ENCODE results near the gene P2RY4. TPM values are rescaled to one million over a fixed set of nuclear protein-coding genes. Genes with fewer than 3 reads are reported as not detected.
"Not testable (repeated sequence)": the region's sequence is repeated elsewhere in the genome, so short reads cannot be mapped to it uniquely, and the experiment has no call there.

Gene P2RY4
- total RNA-seq, 2 experiments from 2014 or later = 0.11 to 0.23 TPM

DNA sequence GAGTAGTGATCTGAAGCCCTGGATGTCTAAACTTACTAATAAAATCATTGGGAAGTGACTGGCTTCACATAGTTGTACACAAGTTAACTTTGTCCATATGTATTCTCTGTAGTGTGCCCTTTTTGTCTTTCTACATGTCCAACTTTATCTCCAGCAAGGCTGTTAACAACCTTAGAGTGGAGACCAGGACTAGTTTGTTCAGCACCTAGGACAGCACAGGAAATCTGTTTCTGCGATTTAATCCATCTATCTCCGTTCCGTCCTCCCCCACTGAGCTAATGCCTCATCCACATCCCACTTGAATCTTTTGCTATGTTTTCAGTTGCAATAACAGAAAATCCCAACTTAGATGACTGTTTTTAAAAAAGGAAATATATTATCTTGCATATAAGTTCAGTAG lies 4.8 kb upstream of the P2RY4 start:
- Mint-ChIP-seq H3K27ac (no peak overlapping the region), H3K4me1 (no peaks in the 10 kb centered on the region), H3K4me3 (no peak overlapping the region), H3K36me3 (ENCODE audit: low read depth) (no peaks in the 10 kb centered on the region), H3K9me3 (ENCODE audit: low read depth) (no peaks in the 10 kb centered on the region), H3K27me3 (no peaks in the 10 kb centered on the region)
- intact Hi-C loops (cut with DNase I, micrococcal nuclease) = no loop called here
- ATAC-seq (no peak), DNase-seq (no peak)
- POLR2A ChIA-PET = no interaction called here
- CTCF ChIA-PET = no interaction called here

DNA sequence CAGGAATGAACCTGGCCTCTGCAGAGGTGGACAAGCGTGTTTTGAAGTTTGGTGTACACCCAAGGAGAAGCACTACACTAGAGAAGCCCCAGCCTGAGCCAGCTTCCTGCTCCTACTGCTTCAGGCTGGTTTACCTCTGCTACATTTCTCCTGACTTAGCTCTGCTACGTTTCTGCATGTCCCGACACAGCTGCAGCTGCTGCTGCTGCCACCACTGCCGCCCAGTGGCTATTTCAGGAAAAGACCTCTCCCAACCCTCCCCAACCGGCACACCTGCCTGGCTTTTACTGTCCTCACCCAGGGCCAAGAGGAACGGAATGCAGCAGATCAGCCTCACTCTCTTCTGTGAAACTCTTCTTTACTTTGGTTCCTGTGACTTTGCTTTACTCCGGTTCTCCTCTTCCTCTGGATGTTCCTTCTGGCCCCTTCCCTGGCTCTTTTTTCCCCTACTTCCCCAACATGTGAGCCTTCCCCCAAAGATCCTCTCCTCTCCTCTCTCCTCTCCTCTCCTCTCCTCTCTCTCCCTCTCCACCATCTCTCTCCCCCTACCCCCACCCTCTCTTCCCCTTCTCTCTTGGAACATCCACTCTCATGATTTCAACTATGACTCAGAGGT lies 3.1 kb upstream of the P2RY4 start:
- H3K9me3 Mint-ChIP-seq (ENCODE audit: low read depth) = no peaks in the 10 kb centered on the region
- ChIA-PET CTCF (interaction anchor here (0.6 to 1.6 kb wide), 6 partner anchors 10 to 115 kb away, joined by 3 to 7 read pairs (median 4); no protein-coding TSS in a partner anchor), POLR2A (no interaction called here)
- peak; percentile 83 for ATAC-seq
- no peaks in the 10 kb centered on the region for H3K36me3 Mint-ChIP-seq (ENCODE audit: low read depth)
- no peaks in the 10 kb centered on the region for H3K4me1 Mint-ChIP-seq
- H3K4me3 Mint-ChIP-seq = no peak overlapping the region
- peak; percentile 71 for DNase-seq
- no peaks in the 10 kb centered on the region for H3K27me3 Mint-ChIP-seq
- intact Hi-C loops (cut with DNase I, micrococcal nuclease) = loop anchor here (1.0 to 2.0 kb wide), 2 partner anchors 66 kb away; no protein-coding TSS in a partner anchor
- no peak overlapping the region for H3K27ac Mint-ChIP-seq

DNA sequence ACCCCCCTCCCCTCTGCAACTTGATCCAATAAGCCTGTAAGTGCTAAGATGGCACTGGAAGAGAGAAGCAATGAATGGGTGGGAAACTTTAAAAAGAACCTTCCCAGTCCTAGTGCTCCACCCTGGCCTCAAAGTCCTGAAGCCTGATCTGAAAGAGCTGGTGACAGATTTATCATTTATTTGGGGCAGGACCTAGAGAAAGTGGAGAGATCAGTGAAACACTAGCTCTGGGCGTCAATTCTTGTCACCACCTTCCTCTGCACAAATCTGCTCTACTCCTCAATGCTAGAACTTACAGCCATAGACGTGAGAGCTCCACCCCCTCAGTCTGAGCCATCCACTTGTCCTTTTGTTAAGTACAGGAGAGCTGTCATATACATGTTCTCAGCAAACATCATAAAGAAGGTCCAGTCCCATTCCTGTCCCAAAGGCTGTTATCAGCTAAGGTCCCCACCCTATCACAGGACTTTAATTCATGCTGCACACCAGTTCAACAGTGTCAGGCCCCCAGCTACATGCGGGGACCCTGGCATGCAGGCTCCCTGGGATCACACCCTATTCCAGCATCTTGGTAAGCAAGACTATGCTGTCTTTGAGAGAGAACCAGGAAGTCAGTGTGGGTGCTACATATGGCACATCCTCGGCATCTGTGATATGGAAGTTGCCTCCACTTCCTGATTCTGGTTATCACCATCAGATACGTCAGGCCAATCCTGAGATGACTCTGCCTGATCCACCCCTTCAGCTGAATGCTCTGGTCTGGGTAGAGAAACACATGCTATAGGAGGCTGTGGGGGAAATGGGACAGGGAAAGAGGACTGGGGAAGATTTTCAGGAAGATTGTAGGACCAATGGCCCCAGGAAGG lies 2.3 kb downstream of the P2RY4 start:
- no peak overlapping the region for H3K27ac Mint-ChIP-seq
- CTCF ChIA-PET = no interaction called here

DNA sequence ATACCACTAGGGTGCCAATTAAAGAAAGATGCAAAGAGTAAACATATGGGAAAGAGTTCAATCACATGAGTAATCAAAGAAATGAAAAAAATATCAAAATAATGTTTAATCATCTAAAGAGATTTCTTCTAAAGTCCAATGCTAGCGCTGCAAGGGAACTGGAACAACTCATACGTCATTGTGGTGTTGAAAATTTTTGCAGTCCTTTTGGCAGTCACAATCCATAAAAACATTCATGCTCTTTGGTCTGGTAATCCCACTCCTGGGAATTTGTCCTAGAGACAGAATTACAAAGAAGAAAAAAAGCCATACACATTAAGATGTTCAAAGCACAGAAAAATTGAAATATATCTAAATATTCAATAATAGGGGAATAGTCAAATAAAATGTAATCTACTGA lies 4.6 kb downstream of the P2RY4 start:
- CTCF ChIA-PET = no interaction called here
- DNase-seq (no peak), ATAC-seq (no peak)
- no peak overlapping the region for H3K4me3 Mint-ChIP-seq
- POLR2A ChIA-PET = no interaction called here
- no peaks in the 10 kb centered on the region for H3K9me3 Mint-ChIP-seq (ENCODE audit: low read depth)
- peaks cover 25% of the 10 kb centered on the region for H3K4me1 Mint-ChIP-seq
- H3K27ac Mint-ChIP-seq = no peak overlapping the region
- peaks cover 2% of the 10 kb centered on the region for H3K36me3 Mint-ChIP-seq (ENCODE audit: low read depth)
- intact Hi-C loops (cut with DNase I, micrococcal nuclease) = no loop called here
- H3K27me3 Mint-ChIP-seq = no peaks in the 10 kb centered on the region

More for the DNA sequence above, 2.3 kb downstream of the P2RY4 start:
- DNase-seq (no peak), ATAC-seq (no peak)
- Mint-ChIP-seq H3K4me3 (no peak overlapping the region), H3K36me3 (ENCODE audit: low read depth) (peaks cover 2% of the 10 kb centered on the region), H3K27me3 (no peaks in the 10 kb centered on the region), H3K4me1 (peaks cover 24% of the 10 kb centered on the region), H3K9me3 (ENCODE audit: low read depth) (no peaks in the 10 kb centered on the region)
- POLR2A ChIA-PET = no interaction called here
- intact Hi-C loops (cut with DNase I, micrococcal nuclease) = no loop called here

DNA sequence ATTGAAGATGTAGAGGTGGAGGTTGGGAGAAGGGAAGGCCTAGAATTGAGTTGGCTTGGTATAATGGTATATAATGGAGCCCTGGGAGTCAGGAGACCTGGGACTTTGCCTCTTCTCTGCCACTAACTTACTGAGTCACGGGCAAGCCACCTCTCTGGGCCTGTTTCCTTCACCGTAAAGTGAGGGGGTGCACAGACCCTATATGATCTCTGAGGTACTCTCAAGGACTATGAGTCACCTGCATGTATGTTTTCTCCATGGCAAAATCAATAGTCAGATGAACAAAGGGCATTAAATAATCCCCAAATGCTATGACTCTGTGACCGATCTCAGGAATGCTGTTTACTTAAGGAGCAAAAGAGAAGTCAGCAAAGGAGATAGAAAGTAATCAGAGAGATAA lies 5.1 kb downstream of the P2RY4 start:
- DNase-seq (no peak), ATAC-seq (no peak)
- no peak overlapping the region for H3K27ac Mint-ChIP-seq
- ChIA-PET CTCF (no interaction called here), POLR2A (no interaction called here)
- H3K9me3 Mint-ChIP-seq (ENCODE audit: low read depth) = no peaks in the 10 kb centered on the region
- peaks cover 2% of the 10 kb centered on the region for H3K36me3 Mint-ChIP-seq (ENCODE audit: low read depth)
- intact Hi-C loops (cut with DNase I, micrococcal nuclease) = no loop called here
- no peak overlapping the region for H3K4me3 Mint-ChIP-seq
- H3K27me3 Mint-ChIP-seq = no peaks in the 10 kb centered on the region
- H3K4me1 Mint-ChIP-seq = peaks cover 25% of the 10 kb centered on the region

DNA sequence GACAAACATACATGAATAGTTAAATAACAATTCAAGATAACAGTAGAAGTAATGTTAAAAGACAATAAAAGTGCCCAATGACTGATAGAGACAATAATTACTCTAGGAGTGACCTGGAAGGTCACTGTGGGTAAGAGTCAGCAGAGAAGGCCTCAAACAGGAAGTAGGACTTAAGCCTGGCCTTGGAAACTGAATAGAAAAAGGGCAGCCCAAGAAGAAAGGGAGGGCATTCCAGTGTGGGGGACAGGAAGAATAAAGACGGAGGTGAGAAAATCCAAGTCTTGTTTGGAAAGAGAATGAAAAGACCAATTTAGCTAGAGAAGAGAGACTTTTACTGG lies 6.0 kb downstream of the P2RY4 start:
- ChIA-PET CTCF (interaction anchor here (1.6 kb wide), 1 partner anchor 9 kb away, joined by 4 read pairs; no protein-coding TSS in a partner anchor), POLR2A (interaction anchor here (1.0 to 1.1 kb wide), 2 partner anchors 180 to 338 kb away, joined by 3 read pairs; no protein-coding TSS in a partner anchor)
- peak overlapping the region; percentile 92 for H3K27ac Mint-ChIP-seq
- ATAC-seq (peak; percentile 47), DNase-seq (no peak)
- peaks cover 2% of the 10 kb centered on the region for H3K36me3 Mint-ChIP-seq (ENCODE audit: low read depth)
- H3K4me3 Mint-ChIP-seq = no peak overlapping the region
- no peaks in the 10 kb centered on the region for H3K9me3 Mint-ChIP-seq (ENCODE audit: low read depth)
- no peaks in the 10 kb centered on the region for H3K27me3 Mint-ChIP-seq
- peaks cover 25% of the 10 kb centered on the region for H3K4me1 Mint-ChIP-seq
- intact Hi-C loops (cut with DNase I, micrococcal nuclease) = no loop called here

DNA sequence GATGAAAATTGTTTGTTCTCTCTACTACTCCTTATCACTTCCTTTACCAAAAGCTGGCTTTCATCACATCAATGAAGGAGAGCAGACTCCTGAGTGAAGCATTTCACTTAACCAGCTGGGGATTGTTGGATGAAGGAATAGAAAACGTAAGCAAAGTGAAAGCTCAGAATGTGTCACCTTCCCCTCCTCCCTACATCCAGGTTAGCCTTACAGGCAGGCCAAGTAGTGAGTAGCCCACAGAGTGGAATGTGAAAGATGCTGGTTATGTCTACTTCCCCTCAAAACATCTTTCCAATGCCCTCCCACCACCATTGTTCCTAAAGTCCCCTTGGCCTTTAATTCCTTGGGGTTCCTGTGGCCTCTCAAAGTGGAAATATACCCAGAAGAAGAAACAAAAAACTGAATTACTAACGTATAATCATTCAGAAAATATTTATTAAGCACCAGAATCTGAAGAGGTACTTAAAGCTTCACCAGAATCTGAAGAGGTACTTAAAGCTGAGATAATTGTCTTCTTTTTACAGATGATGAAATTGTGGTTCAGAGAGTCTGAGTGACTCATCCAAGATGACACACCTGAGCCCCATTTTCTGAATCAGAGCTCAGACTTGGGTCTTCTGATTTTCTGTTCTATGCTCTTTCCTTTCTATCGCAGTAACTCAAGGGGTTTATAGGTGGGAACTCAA lies 6.5 kb downstream of the P2RY4 start:
- Mint-ChIP-seq H3K4me1 (peaks cover 25% of the 10 kb centered on the region), H3K27ac (peak overlapping the region; percentile 92), H3K36me3 (ENCODE audit: low read depth) (peaks cover 2% of the 10 kb centered on the region), H3K4me3 (no peak overlapping the region), H3K9me3 (ENCODE audit: low read depth) (no peaks in the 10 kb centered on the region), H3K27me3 (no peaks in the 10 kb centered on the region)
- ATAC-seq (peak; percentile 85), DNase-seq (peak; percentile 13)
- POLR2A ChIA-PET = interaction anchor here (1.0 to 1.1 kb wide), 2 partner anchors 180 to 339 kb away, joined by 3 read pairs; no protein-coding TSS in a partner anchor
- CTCF ChIA-PET = interaction anchor here (1.4 to 1.6 kb wide), 2 partner anchors 9 to 56 kb away, joined by 4 read pairs; no protein-coding TSS in a partner anchor
- intact Hi-C loops (cut with DNase I, micrococcal nuclease) = loop anchor here in 1 of 2 experiments (1.0 kb wide), 1 partner anchor 79 kb away; no protein-coding TSS in a partner anchor

DNA sequence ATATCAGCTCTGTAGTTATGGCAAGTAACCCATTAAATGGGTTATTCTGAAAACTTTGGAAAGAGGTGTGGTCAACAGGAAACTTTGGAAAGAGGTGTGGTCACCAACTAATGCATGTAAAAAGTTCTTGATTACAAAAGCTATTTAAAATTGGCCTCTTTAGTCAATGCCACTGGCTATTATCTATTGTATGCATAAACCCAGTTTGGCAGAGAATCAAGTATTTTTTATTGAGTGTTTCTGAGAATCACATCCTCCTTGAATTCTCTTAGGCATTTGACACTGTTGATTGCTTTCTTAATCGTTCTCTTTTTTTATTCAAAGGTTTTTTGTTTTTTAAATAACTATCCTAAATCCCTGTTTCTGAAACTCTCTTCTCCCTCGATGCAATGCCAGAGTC lies 7.5 kb downstream of the P2RY4 start:
- Mint-ChIP-seq H3K9me3 (ENCODE audit: low read depth) (no peaks in the 10 kb centered on the region), H3K4me3 (no peak overlapping the region), H3K27ac (peak overlapping the region; percentile 92), H3K36me3 (ENCODE audit: low read depth) (peaks cover 2% of the 10 kb centered on the region), H3K4me1 (peaks cover 25% of the 10 kb centered on the region), H3K27me3 (no peaks in the 10 kb centered on the region)
- intact Hi-C loops (cut with DNase I, micrococcal nuclease) = no loop called here
- DNase-seq = no peak
- CTCF ChIA-PET = interaction anchor here (1.4 to 1.6 kb wide), 2 partner anchors 10 to 55 kb away, joined by 4 read pairs; no protein-coding TSS in a partner anchor
- POLR2A ChIA-PET = no interaction called here
- ATAC-seq = no peak

DNA sequence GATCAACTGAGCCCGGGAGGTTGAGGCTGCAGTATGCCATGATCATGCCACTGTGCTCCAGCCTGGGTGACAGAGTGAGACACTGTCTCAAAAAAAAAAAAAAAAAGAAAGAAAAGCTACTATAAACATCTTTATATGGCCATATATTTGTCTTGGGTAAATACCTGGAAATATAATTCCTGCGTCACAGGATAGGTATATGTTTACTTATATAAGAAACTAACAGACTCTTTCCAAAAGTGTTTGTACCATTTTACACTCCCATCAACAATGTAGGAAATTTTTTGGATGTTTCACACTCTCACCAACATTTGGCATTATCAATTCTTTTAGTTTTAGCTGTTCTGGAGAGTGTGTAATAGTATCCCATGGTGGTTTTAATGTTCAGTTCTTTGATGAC lies 12.8 kb downstream of the P2RY4 start:
- CTCF ChIA-PET = no interaction called here
- intact Hi-C loops (cut with DNase I, micrococcal nuclease) = no loop called here
- Mint-ChIP-seq H3K36me3 (ENCODE audit: low read depth) (no peaks in the 10 kb centered on the region), H3K27me3 (no peaks in the 10 kb centered on the region), H3K27ac (no peak overlapping the region), H3K4me1 (no peaks in the 10 kb centered on the region), H3K9me3 (ENCODE audit: low read depth) (no peaks in the 10 kb centered on the region), H3K4me3 (no peak overlapping the region)
- POLR2A ChIA-PET = no interaction called here
- DNase-seq (no peak), ATAC-seq (no peak)

DNA sequence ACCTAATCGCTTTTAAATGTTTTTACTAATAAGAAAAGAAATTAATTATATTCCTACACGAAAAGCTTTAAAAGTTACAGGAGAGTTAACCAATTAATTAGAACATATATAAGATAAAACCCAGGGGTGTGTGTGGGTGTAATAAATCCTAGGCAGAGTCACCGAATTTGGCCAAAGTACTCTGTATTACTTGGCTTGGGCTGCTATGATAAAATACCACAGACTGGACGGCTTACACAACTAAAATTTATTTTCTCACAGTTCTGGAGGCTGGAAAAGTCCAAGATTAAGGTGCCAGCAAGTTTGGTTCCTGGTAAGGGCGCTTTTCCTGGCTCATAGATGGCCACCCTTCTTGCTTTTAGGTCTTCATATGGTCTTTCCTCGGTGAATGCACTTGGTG lies 15.1 kb downstream of the P2RY4 start:
- H3K36me3 Mint-ChIP-seq (ENCODE audit: low read depth) = no peaks in the 10 kb centered on the region
- ChIA-PET CTCF (no interaction called here), POLR2A (no interaction called here)
- ATAC-seq = no peak
- no peak for DNase-seq
- intact Hi-C loops (cut with DNase I, micrococcal nuclease) = no loop called here
- H3K27me3 Mint-ChIP-seq = no peaks in the 10 kb centered on the region
- H3K4me3 Mint-ChIP-seq = no peak overlapping the region
- H3K27ac Mint-ChIP-seq = no peak overlapping the region
- peaks cover 3% of the 10 kb centered on the region for H3K4me1 Mint-ChIP-seq
- no peaks in the 10 kb centered on the region for H3K9me3 Mint-ChIP-seq (ENCODE audit: low read depth)

DNA sequence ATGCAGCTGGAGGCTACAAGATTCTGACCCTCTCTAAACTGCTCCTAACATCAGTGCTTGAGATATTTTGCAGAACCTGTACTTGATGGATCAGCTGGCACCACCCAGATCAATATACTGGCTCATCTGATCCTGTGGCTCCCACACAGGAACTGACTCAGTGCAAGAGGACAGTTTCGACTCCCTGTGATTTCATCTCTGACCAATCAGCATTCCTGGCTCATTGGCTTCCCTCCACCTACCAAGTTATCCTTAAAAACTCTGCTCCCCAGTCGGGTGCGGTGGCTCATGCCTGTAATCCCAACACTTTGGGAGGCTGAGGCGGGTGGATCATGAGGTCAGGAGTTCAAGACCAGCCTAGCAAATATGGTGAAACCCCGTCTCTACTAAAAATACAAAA lies 16.4 kb downstream of the P2RY4 start:
- H3K36me3 Mint-ChIP-seq (ENCODE audit: low read depth); intact Hi-C loops (cut with DNase I, micrococcal nuclease); H3K4me3 Mint-ChIP-seq; DNase-seq; H3K27me3 Mint-ChIP-seq; H3K9me3 Mint-ChIP-seq (ENCODE audit: low read depth); POLR2A ChIA-PET; ATAC-seq; H3K4me1 Mint-ChIP-seq; CTCF ChIA-PET; H3K27ac Mint-ChIP-seq: not testable (repeated sequence)
